ENCODE measurements around the gene TMED10. TPM values are rescaled to one million over a fixed set of nuclear protein-coding genes. Genes with fewer than 3 reads are reported as not detected.
A peak's percentile ranks its signal among the peaks of the same experiment; 100 is the strongest.

The TMED10 gene
- 100 to 1,000 TPM; 289 to 559 (median 388) TPM for total RNA-seq

GRCh38 chr14:75176142-75176820 is at the start of gene TMED10:
Gene TMED10, minus strand, starts transcription at chr14:75176612. Its CDS starts 33 bp downstream, at chr14:75176579.
- 1% methylated on average over 34 to 48 of the region's 49 CpGs for WGBS, 2 donors
- H3K4me3 ChIP-seq (replicated peaks in 1 of 3), result peak within 1 kb of the TSS; percentile 91 to 97 (median 96)
- TF ChIP-seq, protein P1, sequence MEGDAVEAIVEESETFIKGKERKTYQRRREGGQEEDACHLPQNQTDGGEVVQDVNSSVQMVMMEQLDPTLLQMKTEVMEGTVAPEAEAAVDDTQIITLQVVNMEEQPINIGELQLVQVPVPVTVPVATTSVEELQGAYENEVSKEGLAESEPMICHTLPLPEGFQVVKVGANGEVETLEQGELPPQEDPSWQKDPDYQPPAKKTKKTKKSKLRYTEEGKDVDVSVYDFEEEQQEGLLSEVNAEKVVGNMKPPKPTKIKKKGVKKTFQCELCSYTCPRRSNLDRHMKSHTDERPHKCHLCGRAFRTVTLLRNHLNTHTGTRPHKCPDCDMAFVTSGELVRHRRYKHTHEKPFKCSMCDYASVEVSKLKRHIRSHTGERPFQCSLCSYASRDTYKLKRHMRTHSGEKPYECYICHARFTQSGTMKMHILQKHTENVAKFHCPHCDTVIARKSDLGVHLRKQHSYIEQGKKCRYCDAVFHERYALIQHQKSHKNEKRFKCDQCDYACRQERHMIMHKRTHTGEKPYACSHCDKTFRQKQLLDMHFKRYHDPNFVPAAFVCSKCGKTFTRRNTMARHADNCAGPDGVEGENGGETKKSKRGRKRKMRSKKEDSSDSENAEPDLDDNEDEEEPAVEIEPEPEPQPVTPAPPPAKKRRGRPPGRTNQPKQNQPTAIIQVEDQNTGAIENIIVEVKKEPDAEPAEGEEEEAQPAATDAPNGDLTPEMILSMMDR (IDR thresholded peaks at IDR 0.05), result no peak
- TF ChIP-seq POLR2A (IDR thresholded peaks at IDR 0.05), result peak; percentile 41 to 81
- no peaks in the 10 kb centered on the region for H3K9me3 ChIP-seq
- no peaks in the 10 kb centered on the region for H3K27me3 ChIP-seq
- H3K36me3 ChIP-seq, result no peaks in the 10 kb centered on the region
- peak; percentile 84 to 90 for DNase-seq
- H3K27ac ChIP-seq, result peak within 1 kb of the TSS; percentile 92 to 97 (median 94)
- intact Hi-C loops (cut with DNase I), result no loop called here
- peaks cover 19 to 29% of the 10 kb centered on the region in 2 donors for H3K4me1 ChIP-seq

GRCh38 chr14:75224561-75224960 is 48.1 kb upstream of the TMED10 start:
- Histone ChIP-seq H3K4me1 (peaks cover under 1 to 9% of the 10 kb centered on the region in 2 donors), H3K27ac (no peak overlapping the region), H3K27me3 (no peaks in the 10 kb centered on the region), H3K4me3 (replicated peaks in 1 of 3) (no peak overlapping the region), H3K9me3 (no peaks in the 10 kb centered on the region), H3K36me3 (no peaks in the 10 kb centered on the region)
- no peak for DNase-seq
- intact Hi-C loops (cut with DNase I), result no loop called here
- TF ChIP-seq POLR2A (IDR thresholded peaks at IDR 0.05), result no peak
- TF ChIP-seq, protein P1 (IDR thresholded peaks at IDR 0.05), result no peak
- 88 to 97% methylated on average over 2 of the region's 2 CpGs for WGBS, 2 donors

- Histone ChIP-seq H3K4me3 (replicated peaks in 1 of 3) (no peak overlapping the region), H3K9me3 (no peaks in the 10 kb centered on the region), H3K27ac (no peak overlapping the region), H3K36me3 (no peaks in the 10 kb centered on the region), H3K27me3 (no peaks in the 10 kb centered on the region), H3K4me1 (peaks cover 0 to 7% of the 10 kb centered on the region in 2 donors)
- intact Hi-C loops (cut with DNase I), result no loop called here
- TF ChIP-seq POLR2A (IDR thresholded peaks at IDR 0.05), result no peak
- TF ChIP-seq, protein P1 (IDR thresholded peaks at IDR 0.05), result no peak
- no peak for DNase-seq
- 75 to 84% methylated on average over 4 of the region's 4 CpGs for WGBS, 2 donors
Observed at GRCh38 chr14:75223664-75224154, 47.3 kb upstream of the TMED10 start.

DNA sequence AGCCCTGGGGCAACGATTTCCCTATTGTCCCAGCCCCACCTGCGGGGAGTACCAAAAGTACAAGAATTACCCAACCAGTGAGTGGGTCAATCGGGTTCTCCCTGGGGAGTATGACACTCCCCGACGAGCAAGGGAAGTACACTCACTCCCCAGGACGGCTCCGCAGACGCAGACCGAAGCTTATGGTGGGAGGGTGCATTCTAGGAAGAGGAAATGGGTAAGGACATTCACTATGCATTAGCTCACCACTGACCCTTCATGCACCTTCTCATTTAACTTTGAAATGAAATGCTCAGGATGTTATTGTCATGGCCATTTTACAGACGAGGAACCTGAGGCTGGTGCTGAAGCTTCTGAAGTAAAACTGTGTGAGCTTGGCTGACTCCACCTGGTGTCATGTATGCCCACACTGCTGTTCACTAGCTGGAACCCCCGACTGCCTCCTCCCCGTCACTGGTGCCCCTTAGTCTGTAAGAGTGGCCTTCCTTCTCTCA is 45.8 kb upstream of the TMED10 start:
- H3K27me3 ChIP-seq, result no peaks in the 10 kb centered on the region
- no peaks in the 10 kb centered on the region for H3K9me3 ChIP-seq
- WGBS, 2 donors, result 73 to 76% methylated on average over 12 of the region's 12 CpGs
- DNase-seq, result no peak
- H3K27ac ChIP-seq, result no peak overlapping the region
- H3K4me1 ChIP-seq, result peaks cover 0 to 7% of the 10 kb centered on the region in 2 donors
- H3K36me3 ChIP-seq, result no peaks in the 10 kb centered on the region
- no peak overlapping the region for H3K4me3 ChIP-seq (replicated peaks in 1 of 3)
- TF ChIP-seq, protein P1 (IDR thresholded peaks at IDR 0.05), result no peak
- TF ChIP-seq POLR2A (IDR thresholded peaks at IDR 0.05), result no peak
- intact Hi-C loops (cut with DNase I), result no loop called here

GRCh38 chr14:75221797-75222196 is 45.4 kb upstream of the TMED10 start:
- H3K4me1 ChIP-seq, result peaks cover 0 to 7% of the 10 kb centered on the region in 2 donors
- WGBS, 2 donors, result 85 to 93% methylated on average over 2 of the region's 2 CpGs
- intact Hi-C loops (cut with DNase I), result no loop called here
- no peak for DNase-seq
- H3K4me3 ChIP-seq (replicated peaks in 1 of 3), result no peak overlapping the region
- H3K36me3 ChIP-seq, result no peaks in the 10 kb centered on the region
- TF ChIP-seq, protein P1 (IDR thresholded peaks at IDR 0.05), result no peak
- TF ChIP-seq POLR2A (IDR thresholded peaks at IDR 0.05), result no peak
- no peak overlapping the region for H3K27ac ChIP-seq
- H3K9me3 ChIP-seq, result no peaks in the 10 kb centered on the region
- H3K27me3 ChIP-seq, result no peaks in the 10 kb centered on the region
